HEK293 (cell line): Measurements from ENCODE around the gene LCA5L.

Experiments used
- BCL11A ChIP-seq: fragments of 450-650 bp; formaldehyde crosslinking; IDR thresholded peaks from 2 replicates; pipeline ENCODE4 v1.5.1; 2016; ENCODE audit warnings: low read depth, missing biosample characterization, missing genetic modification characterization
- GLIS1 ChIP-seq: fragments of 450-650 bp; formaldehyde crosslinking; IDR thresholded peaks from 2 replicates; pipeline ENCODE4 v1.5.1; 2016; ENCODE audit warnings: missing biosample characterization, missing genetic modification characterization
- OVOL3 ChIP-seq: fragments of 450-650 bp; formaldehyde crosslinking; IDR thresholded peaks from 2 replicates; pipeline ENCODE4 v1.5.1; 2016; ENCODE audit warnings: missing biosample characterization, missing genetic modification characterization
- SP2 ChIP-seq: fragments of 450-650 bp; formaldehyde crosslinking; IDR thresholded peaks from 2 replicates; pipeline ENCODE4 v1.5.1; 2016; ENCODE audit warnings: missing biosample characterization, missing genetic modification characterization
- ZNF132 ChIP-seq: fragments of 450-650 bp; formaldehyde crosslinking; IDR thresholded peaks from 2 replicates; pipeline ENCODE4 v1.5.1; 2017; ENCODE audit warnings: missing biosample characterization, missing genetic modification characterization, borderline replicate concordance
- ZNF157 ChIP-seq: fragments of 450-650 bp; formaldehyde crosslinking; IDR thresholded peaks from 2 replicates; pipeline ENCODE4 v1.5.1; 2016; ENCODE audit warnings: missing biosample characterization, missing genetic modification characterization
- ZNF529 ChIP-seq: fragments of 450-650 bp; formaldehyde crosslinking; IDR thresholded peaks from 2 replicates; pipeline ENCODE4 v1.5.1; 2017; ENCODE audit warnings: missing genetic modification characterization, missing biosample characterization; ENCODE audit not compliant: insufficient replicate concordance
- ZNF629 ChIP-seq: fragments of 450-650 bp; formaldehyde crosslinking; IDR thresholded peaks from 2 replicates; pipeline ENCODE4 v1.5.1; 2017; ENCODE audit warnings: missing biosample characterization, missing genetic modification characterization
- ZNF658 ChIP-seq: fragments of 450-650 bp; formaldehyde crosslinking; IDR thresholded peaks from 2 replicates; pipeline ENCODE4; 2016; ENCODE audit warnings: missing biosample characterization, missing genetic modification characterization
- ZNF677 ChIP-seq: fragments of 450-650 bp; IDR thresholded peaks from 2 replicates; pipeline ENCODE4 v1.5.0; 2018; ENCODE audit warnings: missing biosample characterization, mild to moderate bottlenecking, missing genetic modification characterization, moderate library complexity
- ZNF768 ChIP-seq: fragments of 450-650 bp; formaldehyde crosslinking; IDR thresholded peaks from 2 replicates; pipeline ENCODE4 v1.5.1; 2018; ENCODE audit warnings: missing biosample characterization, mild to moderate bottlenecking, missing genetic modification characterization
- ZSCAN16 ChIP-seq: fragments of 450-650 bp; formaldehyde crosslinking; IDR thresholded peaks from 2 replicates; pipeline ENCODE4 v1.5.1; 2016; ENCODE audit warnings: missing biosample characterization, missing genetic modification characterization
- TF ChIP-seq, protein P1 (sequence below): fragments of 450-650 bp; formaldehyde crosslinking; conservative IDR thresholded peaks from 2 replicates; pipeline ENCODE4 v1.5.1; 2016; ENCODE audit warnings: low read depth, missing biosample characterization, missing genetic modification characterization
- TF ChIP-seq, protein P2 (sequence below): fragments of 450-650 bp; formaldehyde crosslinking; IDR thresholded peaks from 2 replicates; pipeline ENCODE4 v1.5.1; 2016; ENCODE audit warnings: missing biosample characterization, missing genetic modification characterization
- TF ChIP-seq, protein P3 (sequence below): fragments of 450-650 bp; formaldehyde crosslinking; IDR thresholded peaks from 2 replicates; pipeline ENCODE4 v1.5.1; 2016; ENCODE audit warnings: missing biosample characterization, missing genetic modification characterization
- TF ChIP-seq, protein P4 (sequence below): fragments of 450-650 bp; formaldehyde crosslinking; IDR thresholded peaks from 2 replicates; pipeline ENCODE4 v1.5.1; 2016; ENCODE audit warnings: missing biosample characterization, missing genetic modification characterization, borderline replicate concordance
- TF ChIP-seq, protein P5 (sequence below): fragments of 450-650 bp; IDR thresholded peaks from 2 replicates; pipeline ENCODE4 v1.5.1; 2018; ENCODE audit warnings: missing biosample characterization, mild to moderate bottlenecking, missing genetic modification characterization
- TF ChIP-seq, protein P6 (sequence below): sonication (generic); formaldehyde crosslinking; IDR thresholded peaks from 2 replicates; pipeline ENCODE4 v1.8.1; 2022; ENCODE audit warnings: mild to moderate bottlenecking, moderate library complexity, missing genetic modification reagents
- TF ChIP-seq, protein P7 (sequence below): fragments of 450-650 bp; formaldehyde crosslinking; IDR thresholded peaks from 2 replicates; pipeline ENCODE4 v1.5.1; 2016; ENCODE audit warnings: missing biosample characterization, missing genetic modification characterization

Gene LCA5L

DNA sequence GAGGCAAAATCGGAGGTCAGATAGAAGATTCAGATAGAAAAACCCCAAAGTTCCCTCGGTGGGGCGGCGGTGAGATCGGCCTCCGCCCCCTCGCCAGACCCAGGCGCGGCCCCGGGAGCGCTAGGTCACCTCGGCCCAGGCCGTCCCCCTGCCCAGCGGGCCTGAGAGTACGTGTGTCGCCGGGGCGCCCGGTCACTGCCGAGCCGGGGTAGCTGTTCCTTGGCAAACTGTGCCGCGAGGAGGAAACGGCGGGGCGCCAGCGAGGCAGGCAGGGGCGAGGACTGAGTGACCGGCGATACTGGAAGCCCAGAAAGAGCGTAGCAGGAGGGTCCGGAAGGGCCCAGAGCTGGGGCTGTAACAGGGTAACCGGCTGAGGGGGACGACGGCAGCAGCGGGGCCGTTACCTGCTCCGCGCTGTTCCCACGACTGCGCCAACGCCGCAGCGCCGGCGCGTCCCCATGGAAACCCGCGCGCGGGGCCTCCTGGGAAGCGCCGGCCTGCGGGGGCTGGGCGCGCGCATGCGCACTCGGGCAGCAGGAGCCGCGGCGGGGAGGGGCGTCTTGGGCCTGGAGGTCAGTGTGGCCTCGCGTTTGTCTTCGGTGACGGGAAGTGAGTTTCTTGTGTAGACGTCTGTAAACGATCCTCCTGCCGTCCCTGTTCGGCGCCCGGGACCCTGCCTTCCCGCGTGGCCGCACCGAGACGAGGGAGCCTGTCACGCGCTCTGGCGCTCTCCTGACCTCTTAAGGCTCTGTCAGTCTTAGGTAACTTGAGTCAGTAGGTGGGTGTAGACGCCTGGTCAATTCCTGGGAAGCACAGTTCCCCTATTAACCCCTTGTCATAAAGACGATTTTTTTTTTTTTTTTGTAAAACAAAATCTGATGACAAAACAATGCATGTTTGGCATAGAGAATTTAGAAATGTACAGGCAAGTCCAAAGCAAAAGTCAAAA is at the start of gene LCA5L (continued):
- TF ChIP-seq, protein P1, sequence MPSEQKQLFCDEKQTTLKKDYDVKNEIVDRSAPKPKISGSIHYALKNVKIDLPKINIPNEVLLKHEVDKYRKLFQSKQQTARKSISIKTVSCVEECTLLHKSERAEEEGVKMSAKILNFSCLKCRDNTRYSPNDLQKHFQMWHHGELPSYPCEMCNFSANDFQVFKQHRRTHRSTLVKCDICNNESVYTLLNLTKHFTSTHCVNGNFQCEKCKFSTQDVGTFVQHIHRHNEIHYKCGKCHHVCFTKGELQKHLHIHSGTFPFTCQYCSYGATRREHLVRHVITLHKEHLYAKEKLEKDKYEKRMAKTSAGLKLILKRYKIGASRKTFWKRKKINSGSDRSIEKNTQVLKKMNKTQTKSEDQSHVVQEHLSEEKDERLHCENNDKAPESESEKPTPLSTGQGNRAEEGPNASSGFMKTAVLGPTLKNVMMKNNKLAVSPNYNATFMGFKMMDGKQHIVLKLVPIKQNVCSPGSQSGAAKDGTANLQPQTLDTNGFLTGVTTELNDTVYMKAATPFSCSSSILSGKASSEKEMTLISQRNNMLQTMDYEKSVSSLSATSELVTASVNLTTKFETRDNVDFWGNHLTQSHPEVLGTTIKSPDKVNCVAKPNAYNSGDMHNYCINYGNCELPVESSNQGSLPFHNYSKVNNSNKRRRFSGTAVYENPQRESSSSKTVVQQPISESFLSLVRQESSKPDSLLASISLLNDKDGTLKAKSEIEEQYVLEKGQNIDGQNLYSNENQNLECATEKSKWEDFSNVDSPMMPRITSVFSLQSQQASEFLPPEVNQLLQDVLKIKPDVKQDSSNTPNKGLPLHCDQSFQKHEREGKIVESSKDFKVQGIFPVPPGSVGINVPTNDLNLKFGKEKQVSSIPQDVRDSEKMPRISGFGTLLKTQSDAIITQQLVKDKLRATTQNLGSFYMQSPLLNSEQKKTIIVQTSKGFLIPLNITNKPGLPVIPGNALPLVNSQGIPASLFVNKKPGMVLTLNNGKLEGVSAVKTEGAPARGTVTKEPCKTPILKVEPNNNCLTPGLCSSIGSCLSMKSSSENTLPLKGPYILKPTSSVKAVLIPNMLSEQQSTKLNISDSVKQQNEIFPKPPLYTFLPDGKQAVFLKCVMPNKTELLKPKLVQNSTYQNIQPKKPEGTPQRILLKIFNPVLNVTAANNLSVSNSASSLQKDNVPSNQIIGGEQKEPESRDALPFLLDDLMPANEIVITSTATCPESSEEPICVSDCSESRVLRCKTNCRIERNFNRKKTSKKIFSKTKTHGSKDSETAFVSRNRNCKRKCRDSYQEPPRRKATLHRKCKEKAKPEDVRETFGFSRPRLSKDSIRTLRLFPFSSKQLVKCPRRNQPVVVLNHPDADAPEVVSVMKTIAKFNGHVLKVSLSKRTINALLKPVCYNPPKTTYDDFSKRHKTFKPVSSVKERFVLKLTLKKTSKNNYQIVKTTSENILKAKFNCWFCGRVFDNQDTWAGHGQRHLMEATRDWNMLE (tag by site-specific recombination): peak; percentile 37; the same call in 1 of the 2 replicates
- TF ChIP-seq ZNF629 (0 out of 2 replicates have a peak, but pooled peaks have one; percentile 28), ZNF529 (tag by site-specific recombination) (no peak), SP2 (peak; percentile 22; the same call in 1 of the 2 replicates), BCL11A (tag by site-specific recombination) (peak; percentile 61; the same call in 1 of the 2 replicates), ZNF658 (tag by site-specific recombination) (no peak), ZSCAN16 (tag by site-specific recombination) (no peak), GLIS1 (tag by site-specific recombination) (peak; percentile 42; the same call in 1 of the 2 replicates), ZNF768 (tag by site-specific recombination) (no peak), ZNF132 (tag by site-specific recombination) (no peak), ZNF677 (tag by site-specific recombination) (0 out of 2 replicates have a peak, but pooled peaks have one; percentile 3), ZNF157 (no peak), OVOL3 (tag by site-specific recombination) (0 out of 2 replicates have a peak, but pooled peaks have one; percentile 21)
- TF ChIP-seq, protein P2, sequence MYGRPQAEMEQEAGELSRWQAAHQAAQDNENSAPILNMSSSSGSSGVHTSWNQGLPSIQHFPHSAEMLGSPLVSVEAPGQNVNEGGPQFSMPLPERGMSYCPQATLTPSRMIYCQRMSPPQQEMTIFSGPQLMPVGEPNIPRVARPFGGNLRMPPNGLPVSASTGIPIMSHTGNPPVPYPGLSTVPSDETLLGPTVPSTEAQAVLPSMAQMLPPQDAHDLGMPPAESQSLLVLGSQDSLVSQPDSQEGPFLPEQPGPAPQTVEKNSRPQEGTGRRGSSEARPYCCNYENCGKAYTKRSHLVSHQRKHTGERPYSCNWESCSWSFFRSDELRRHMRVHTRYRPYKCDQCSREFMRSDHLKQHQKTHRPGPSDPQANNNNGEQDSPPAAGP (tag by site-specific recombination): 0 out of 2 replicates have a peak, but pooled peaks have one; percentile 31
- TF ChIP-seq, protein P3, sequence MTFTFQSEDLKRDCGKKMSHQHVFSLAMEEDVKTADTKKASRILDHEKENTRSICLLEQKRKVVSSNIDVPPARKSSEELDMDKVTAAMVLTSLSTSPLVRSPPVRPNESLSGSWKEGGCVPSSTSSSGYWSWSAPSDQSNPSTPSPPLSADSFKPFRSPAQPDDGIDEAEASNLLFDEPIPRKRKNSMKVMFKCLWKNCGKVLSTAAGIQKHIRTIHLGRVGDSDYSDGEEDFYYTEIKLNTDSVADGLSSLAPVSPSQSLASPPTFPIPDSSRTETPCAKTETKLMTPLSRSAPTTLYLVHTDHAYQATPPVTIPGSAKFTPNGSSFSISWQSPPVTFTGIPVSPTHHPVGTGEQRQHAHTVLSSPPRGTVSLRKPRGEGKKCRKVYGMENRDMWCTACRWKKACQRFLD (tag by site-specific recombination): no peak
- TF ChIP-seq, protein P4, sequence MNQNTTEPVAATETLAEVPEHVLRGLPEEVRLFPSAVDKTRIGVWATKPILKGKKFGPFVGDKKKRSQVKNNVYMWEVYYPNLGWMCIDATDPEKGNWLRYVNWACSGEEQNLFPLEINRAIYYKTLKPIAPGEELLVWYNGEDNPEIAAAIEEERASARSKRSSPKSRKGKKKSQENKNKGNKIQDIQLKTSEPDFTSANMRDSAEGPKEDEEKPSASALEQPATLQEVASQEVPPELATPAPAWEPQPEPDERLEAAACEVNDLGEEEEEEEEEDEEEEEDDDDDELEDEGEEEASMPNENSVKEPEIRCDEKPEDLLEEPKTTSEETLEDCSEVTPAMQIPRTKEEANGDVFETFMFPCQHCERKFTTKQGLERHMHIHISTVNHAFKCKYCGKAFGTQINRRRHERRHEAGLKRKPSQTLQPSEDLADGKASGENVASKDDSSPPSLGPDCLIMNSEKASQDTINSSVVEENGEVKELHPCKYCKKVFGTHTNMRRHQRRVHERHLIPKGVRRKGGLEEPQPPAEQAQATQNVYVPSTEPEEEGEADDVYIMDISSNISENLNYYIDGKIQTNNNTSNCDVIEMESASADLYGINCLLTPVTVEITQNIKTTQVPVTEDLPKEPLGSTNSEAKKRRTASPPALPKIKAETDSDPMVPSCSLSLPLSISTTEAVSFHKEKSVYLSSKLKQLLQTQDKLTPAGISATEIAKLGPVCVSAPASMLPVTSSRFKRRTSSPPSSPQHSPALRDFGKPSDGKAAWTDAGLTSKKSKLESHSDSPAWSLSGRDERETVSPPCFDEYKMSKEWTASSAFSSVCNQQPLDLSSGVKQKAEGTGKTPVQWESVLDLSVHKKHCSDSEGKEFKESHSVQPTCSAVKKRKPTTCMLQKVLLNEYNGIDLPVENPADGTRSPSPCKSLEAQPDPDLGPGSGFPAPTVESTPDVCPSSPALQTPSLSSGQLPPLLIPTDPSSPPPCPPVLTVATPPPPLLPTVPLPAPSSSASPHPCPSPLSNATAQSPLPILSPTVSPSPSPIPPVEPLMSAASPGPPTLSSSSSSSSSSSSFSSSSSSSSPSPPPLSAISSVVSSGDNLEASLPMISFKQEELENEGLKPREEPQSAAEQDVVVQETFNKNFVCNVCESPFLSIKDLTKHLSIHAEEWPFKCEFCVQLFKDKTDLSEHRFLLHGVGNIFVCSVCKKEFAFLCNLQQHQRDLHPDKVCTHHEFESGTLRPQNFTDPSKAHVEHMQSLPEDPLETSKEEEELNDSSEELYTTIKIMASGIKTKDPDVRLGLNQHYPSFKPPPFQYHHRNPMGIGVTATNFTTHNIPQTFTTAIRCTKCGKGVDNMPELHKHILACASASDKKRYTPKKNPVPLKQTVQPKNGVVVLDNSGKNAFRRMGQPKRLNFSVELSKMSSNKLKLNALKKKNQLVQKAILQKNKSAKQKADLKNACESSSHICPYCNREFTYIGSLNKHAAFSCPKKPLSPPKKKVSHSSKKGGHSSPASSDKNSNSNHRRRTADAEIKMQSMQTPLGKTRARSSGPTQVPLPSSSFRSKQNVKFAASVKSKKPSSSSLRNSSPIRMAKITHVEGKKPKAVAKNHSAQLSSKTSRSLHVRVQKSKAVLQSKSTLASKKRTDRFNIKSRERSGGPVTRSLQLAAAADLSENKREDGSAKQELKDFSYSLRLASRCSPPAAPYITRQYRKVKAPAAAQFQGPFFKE (tag by site-specific recombination): peak; percentile 54; the same call in 1 of the 2 replicates
- TF ChIP-seq, protein P5, sequence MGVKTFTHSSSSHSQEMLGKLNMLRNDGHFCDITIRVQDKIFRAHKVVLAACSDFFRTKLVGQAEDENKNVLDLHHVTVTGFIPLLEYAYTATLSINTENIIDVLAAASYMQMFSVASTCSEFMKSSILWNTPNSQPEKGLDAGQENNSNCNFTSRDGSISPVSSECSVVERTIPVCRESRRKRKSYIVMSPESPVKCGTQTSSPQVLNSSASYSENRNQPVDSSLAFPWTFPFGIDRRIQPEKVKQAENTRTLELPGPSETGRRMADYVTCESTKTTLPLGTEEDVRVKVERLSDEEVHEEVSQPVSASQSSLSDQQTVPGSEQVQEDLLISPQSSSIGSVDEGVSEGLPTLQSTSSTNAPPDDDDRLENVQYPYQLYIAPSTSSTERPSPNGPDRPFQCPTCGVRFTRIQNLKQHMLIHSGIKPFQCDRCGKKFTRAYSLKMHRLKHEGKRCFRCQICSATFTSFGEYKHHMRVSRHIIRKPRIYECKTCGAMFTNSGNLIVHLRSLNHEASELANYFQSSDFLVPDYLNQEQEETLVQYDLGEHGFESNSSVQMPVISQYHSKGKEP (tag by site-specific recombination): peak; percentile 69
- TF ChIP-seq, protein P6, sequence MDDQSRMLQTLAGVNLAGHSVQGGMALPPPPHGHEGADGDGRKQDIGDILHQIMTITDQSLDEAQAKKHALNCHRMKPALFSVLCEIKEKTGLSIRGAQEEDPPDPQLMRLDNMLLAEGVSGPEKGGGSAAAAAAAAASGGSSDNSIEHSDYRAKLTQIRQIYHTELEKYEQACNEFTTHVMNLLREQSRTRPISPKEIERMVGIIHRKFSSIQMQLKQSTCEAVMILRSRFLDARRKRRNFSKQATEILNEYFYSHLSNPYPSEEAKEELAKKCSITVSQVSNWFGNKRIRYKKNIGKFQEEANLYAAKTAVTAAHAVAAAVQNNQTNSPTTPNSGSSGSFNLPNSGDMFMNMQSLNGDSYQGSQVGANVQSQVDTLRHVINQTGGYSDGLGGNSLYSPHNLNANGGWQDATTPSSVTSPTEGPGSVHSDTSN (CRISPR knock-in tag): no peak
- TF ChIP-seq, protein P7, sequence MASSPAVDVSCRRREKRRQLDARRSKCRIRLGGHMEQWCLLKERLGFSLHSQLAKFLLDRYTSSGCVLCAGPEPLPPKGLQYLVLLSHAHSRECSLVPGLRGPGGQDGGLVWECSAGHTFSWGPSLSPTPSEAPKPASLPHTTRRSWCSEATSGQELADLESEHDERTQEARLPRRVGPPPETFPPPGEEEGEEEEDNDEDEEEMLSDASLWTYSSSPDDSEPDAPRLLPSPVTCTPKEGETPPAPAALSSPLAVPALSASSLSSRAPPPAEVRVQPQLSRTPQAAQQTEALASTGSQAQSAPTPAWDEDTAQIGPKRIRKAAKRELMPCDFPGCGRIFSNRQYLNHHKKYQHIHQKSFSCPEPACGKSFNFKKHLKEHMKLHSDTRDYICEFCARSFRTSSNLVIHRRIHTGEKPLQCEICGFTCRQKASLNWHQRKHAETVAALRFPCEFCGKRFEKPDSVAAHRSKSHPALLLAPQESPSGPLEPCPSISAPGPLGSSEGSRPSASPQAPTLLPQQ (tag by site-specific recombination): peak; percentile 79
